GM23338 (cell line): ENCODE data around the gene ITIH2. TPM values are rescaled to one million over a fixed set of nuclear protein-coding genes. Genes with fewer than 3 reads are reported as not detected.

Experiments
- ATAC-seq: fragments of 200-7000 bp; cut with Tn5 transposase; 3 replicates; pipeline ENCODE4 v1.9.1; 2020
- DNase-seq: peaks from one replicate; pipeline ENCODE4 v3.0.0-alpha.2; 2015; ENCODE audit warnings: low spot score
- H2AFZ ChIP-seq: fragments of 200-600 bp; sonication (generic); 2 replicates; pipeline ENCODE4 v1.8.0; 2016; ENCODE audit warnings: antibody characterized with exemption, mild to moderate bottlenecking, moderate library complexity
- H3F3A ChIP-seq: fragments of 200-600 bp; sonication (generic); replicated peaks from 2 replicates; pipeline ENCODE4 v1.8.0; 2017; ENCODE audit warnings: antibody characterized with exemption, mixed run types, low read depth
- H3K27ac ChIP-seq: fragments of 200-600 bp; sonication (generic); 2 replicates; pipeline ENCODE4 v1.6.1; 2016; ENCODE audit warnings: low read depth
- H3K27me3 ChIP-seq: fragments of 200-600 bp; sonication (generic); 2 replicates; pipeline ENCODE4 v1.8.0; 2016; ENCODE audit warnings: mild to moderate bottlenecking, mixed run types, moderate library complexity; ENCODE audit not compliant: insufficient read depth
- H3K36me3 ChIP-seq: fragments of 200-600 bp; sonication (generic); 2 replicates; pipeline ENCODE4 v1.8.0; 2016; ENCODE audit warnings: mild to moderate bottlenecking; ENCODE audit not compliant: insufficient read depth
- H3K4me1 ChIP-seq: fragments of 200-600 bp; sonication (generic); 2 replicates; pipeline ENCODE4 v1.8.0; 2016; ENCODE audit warnings: mild to moderate bottlenecking, moderate library complexity; ENCODE audit not compliant: insufficient read depth
- H3K4me2 ChIP-seq: fragments of 200-600 bp; sonication (generic); 2 replicates; pipeline ENCODE4 v1.7.1; 2017; ENCODE audit warnings: mixed run types
- H3K4me3 ChIP-seq: fragments of 200-600 bp; sonication (generic); 2 replicates; pipeline ENCODE4 v1.6.1; 2016; ENCODE audit warnings: mixed run types
- H3K79me2 ChIP-seq: fragments of 200-600 bp; sonication (generic); replicated peaks from 2 replicates; pipeline ENCODE4 v1.8.0; 2017; ENCODE audit warnings: mild to moderate bottlenecking; ENCODE audit not compliant: insufficient read depth
- H3K9me2 ChIP-seq: fragments of 200-600 bp; sonication (generic); 2 replicates; pipeline ENCODE4 v1.8.0; 2017; ENCODE audit not compliant: insufficient read depth
- H4K20me1 ChIP-seq: fragments of 200-600 bp; sonication (generic); replicated peaks from 2 replicates; pipeline ENCODE4 v1.8.0; 2017; ENCODE audit warnings: mild to moderate bottlenecking; ENCODE audit not compliant: insufficient read depth
- H3K27ac Mint-ChIP-seq: 2 replicates; pipeline ENCODE4 v1.8.0; 2020; ENCODE audit warnings: inconsistent platforms, mild to moderate bottlenecking, moderate library complexity, mixed read lengths
- H3K27me3 Mint-ChIP-seq: 3 replicates; pipeline ENCODE4 v1.8.0; 2022; ENCODE audit warnings: low read depth, mild to moderate bottlenecking, moderate library complexity, mixed read lengths, inconsistent platforms; ENCODE audit not compliant: insufficient read depth, poor library complexity
- H3K36me3 Mint-ChIP-seq: 3 replicates; pipeline ENCODE4 v1.8.0; 2021; ENCODE audit warnings: low read depth, mild to moderate bottlenecking, inconsistent platforms, moderate library complexity, mixed read lengths
- H3K4me1 Mint-ChIP-seq: 3 replicates; pipeline ENCODE4 v1.8.0; 2020; ENCODE audit warnings: mild to moderate bottlenecking, inconsistent platforms, mixed read lengths
- H3K4me3 Mint-ChIP-seq: 3 replicates; pipeline ENCODE4 v1.8.0; 2021; ENCODE audit warnings: moderate library complexity, mild to moderate bottlenecking, inconsistent platforms, mixed read lengths
- H3K9me3 Mint-ChIP-seq: 3 replicates; pipeline ENCODE4 v1.8.0; 2020; ENCODE audit warnings: moderate library complexity, mild to moderate bottlenecking, inconsistent platforms, mixed read lengths
- CREB1 ChIP-seq: fragments of 250-450 bp; sonication (Bioruptor Pico); IDR thresholded peaks from 2 replicates; pipeline ENCODE4 v1.5.0; 2020; ENCODE audit warnings: low read depth, mild to moderate bottlenecking, moderate library complexity
- CTCF ChIP-seq, 2 experiments: fragments of 200-600 bp in 1 of 2; sonication (generic) in 1 of 2; conservative IDR thresholded peaks; 2 replicates each; pipeline versions ENCODE4 v1.5.1 to v1.6.1; 2016 to 2017; ENCODE audit warnings: antibody characterized with exemption in 2 of 2, low read depth in 2 of 2, mild to moderate bottlenecking in 2 of 2, moderate library complexity in 1 of 2
- ETS1 ChIP-seq: IDR thresholded peaks from 2 replicates; pipeline ENCODE4 v1.6.1; 2016; ENCODE audit warnings: antibody characterized with exemption
- EZH2 ChIP-seq: fragments of 200-600 bp; sonication (generic); IDR thresholded peaks from one replicate; pipeline ENCODE4 v1.8.0; 2017; ENCODE audit warnings: antibody characterized with exemption, mild to moderate bottlenecking, low read depth; ENCODE audit not compliant: unreplicated experiment
- JUNB ChIP-seq: IDR thresholded peaks from one replicate; pipeline ENCODE4 v1.6.1; 2016; ENCODE audit warnings: antibody characterized with exemption; ENCODE audit not compliant: unreplicated experiment
- NANOG ChIP-seq: IDR thresholded peaks from 2 replicates; pipeline ENCODE4 v1.6.1; 2016; ENCODE audit warnings: antibody characterized with exemption, borderline replicate concordance
- STAT1 ChIP-seq: IDR thresholded peaks from one replicate; pipeline ENCODE4 v1.6.1; 2016; ENCODE audit warnings: antibody characterized with exemption; ENCODE audit not compliant: unreplicated experiment
- ZNF331 ChIP-seq: fragments of 250-450 bp; sonication (Bioruptor Pico); IDR thresholded peaks from 2 replicates; pipeline ENCODE4 v1.5.0; 2020; ENCODE audit warnings: low read depth, mild to moderate bottlenecking, moderate library complexity
- ZNF462 ChIP-seq: fragments of 250-450 bp; sonication (Bioruptor Pico); IDR thresholded peaks from 2 replicates; pipeline ENCODE4 v1.5.0; 2020; ENCODE audit warnings: mild to moderate bottlenecking, moderate library complexity
- polyA plus RNA-seq: library from polyadenylated mRNA; unstranded; fragments of >200 nt; fragmentation: Nextera tagmentation; extraction: Ambion mirVana; gene quantifications from 2 replicates; pipeline ENCODE4 v1.2.1, GENCODE V29; 2016
- total RNA-seq: library from RNA; depleted of rRNA; stranded (reverse); fragments of >200 nt; shearing (Covaris generic); gene quantifications from 2 replicates; pipeline ENCODE4 v1.2.3, GENCODE V29; 2014

Gene ITIH2
- total and polyA plus RNA-seq, 2 experiments from 2014 or later: 0.10 TPM; not detected in 1

GRCh38 chr10:7766241-7766640, 63.1 kb downstream of the ITIH2 start:
- no peaks in the 10 kb centered on the region for H3F3A ChIP-seq
- no peaks in the 10 kb centered on the region for H3K27me3 ChIP-seq
- no peaks in the 10 kb centered on the region for H3K9me3 Mint-ChIP-seq
- DNase-seq (no peak), ATAC-seq (no peak)
- no peaks in the 10 kb centered on the region; the same call in 1 of the 2 replicates for H4K20me1 ChIP-seq
- H3K36me3 ChIP-seq: peaks cover 39% of the 10 kb centered on the region
- no peak overlapping the region for H3K27ac Mint-ChIP-seq
- no peaks in the 10 kb centered on the region for H3K79me2 ChIP-seq
- H3K4me1 Mint-ChIP-seq: no peaks in the 10 kb centered on the region
- H3K4me1 ChIP-seq: no peaks in the 10 kb centered on the region
- no peak overlapping the region for H3K4me2 ChIP-seq
- no peak overlapping the region for H3K4me3 ChIP-seq
- no peaks in the 10 kb centered on the region for H3K9me2 ChIP-seq
- H3K27me3 Mint-ChIP-seq: peaks cover 1% of the 10 kb centered on the region
- H2AFZ ChIP-seq: no peak overlapping the region
- H3K4me3 Mint-ChIP-seq: no peak overlapping the region
- no peak for TF ChIP-seq CREB1 (CRISPR knock-in tag)
- TF ChIP-seq ZNF462: no peak
- TF ChIP-seq NANOG: no peak
- TF ChIP-seq EZH2: no peak
- no peak for TF ChIP-seq ZNF331 (CRISPR knock-in tag)
- TF ChIP-seq STAT1: no peak
- TF ChIP-seq JUNB: no peak
- no peak for TF ChIP-seq CTCF (conservative IDR thresholded peaks at IDR 0.05; ENCODE audit: low read depth in 2 of 2)
- TF ChIP-seq ETS1: no peak
- H3K27ac ChIP-seq: no peak overlapping the region
- peaks cover 70% of the 10 kb centered on the region for H3K36me3 Mint-ChIP-seq
